ENCODE measurements around the gene ITPK1. TPM values are rescaled to one million over a fixed set of nuclear protein-coding genes. Genes with fewer than 3 reads are reported as not detected.

The ITPK1 gene
- total and polyA plus RNA-seq, 2 experiments from 2014 or later: 35.9 to 101 TPM

GRCh38 chr14:92917041-92917940 is 198.4 kb downstream of the ITPK1 start:
- Mint-ChIP-seq H3K9me3 (peaks cover 12% of the 10 kb centered on the region; the same call in 2 of the 3 replicates), H3K4me3 (no peak overlapping the region)

More at GRCh38 chr14:92917041-92917940, 198.4 kb downstream of the ITPK1 start:
- no peak overlapping the region for H3K4me2 ChIP-seq
- H3K27me3 Mint-ChIP-seq (ENCODE audit: insufficient read depth, low read depth, poor library complexity): peaks cover 15% of the 10 kb centered on the region
- no peaks in the 10 kb centered on the region for H4K20me1 ChIP-seq (replicated peaks; ENCODE audit: insufficient read depth)
- TF ChIP-seq ZNF114 (CRISPR knock-in tag; IDR thresholded peaks at IDR 0.05) (no peak), ZNF331 (CRISPR knock-in tag; IDR thresholded peaks at IDR 0.05; ENCODE audit: low read depth) (no peak), REST (IDR thresholded peaks at IDR 0.05; ENCODE audit: unreplicated experiment) (no peak), CREB1 (CRISPR knock-in tag; IDR thresholded peaks at IDR 0.05; ENCODE audit: low read depth) (no peak), EZH2phosphoT487 (IDR thresholded peaks at IDR 0.05; ENCODE audit: unreplicated experiment) (no peak), EZH2 (IDR thresholded peaks at IDR 0.05; ENCODE audit: low read depth, unreplicated experiment) (no peak), JUNB (IDR thresholded peaks at IDR 0.05; ENCODE audit: unreplicated experiment) (no peak), POLR2AphosphoS5 (IDR thresholded peaks at IDR 0.05; ENCODE audit: low read depth) (no peak), CTCF (conservative IDR thresholded peaks at IDR 0.05; ENCODE audit: low read depth in 2 of 2) (no peak), STAT1 (IDR thresholded peaks at IDR 0.05; ENCODE audit: unreplicated experiment) (no peak), NANOG (IDR thresholded peaks at IDR 0.05; ENCODE audit: borderline replicate concordance) (no peak)
- TF ChIP-seq, protein P1, sequence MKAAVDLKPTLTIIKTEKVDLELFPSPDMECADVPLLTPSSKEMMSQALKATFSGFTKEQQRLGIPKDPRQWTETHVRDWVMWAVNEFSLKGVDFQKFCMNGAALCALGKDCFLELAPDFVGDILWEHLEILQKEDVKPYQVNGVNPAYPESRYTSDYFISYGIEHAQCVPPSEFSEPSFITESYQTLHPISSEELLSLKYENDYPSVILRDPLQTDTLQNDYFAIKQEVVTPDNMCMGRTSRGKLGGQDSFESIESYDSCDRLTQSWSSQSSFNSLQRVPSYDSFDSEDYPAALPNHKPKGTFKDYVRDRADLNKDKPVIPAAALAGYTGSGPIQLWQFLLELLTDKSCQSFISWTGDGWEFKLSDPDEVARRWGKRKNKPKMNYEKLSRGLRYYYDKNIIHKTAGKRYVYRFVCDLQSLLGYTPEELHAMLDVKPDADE (IDR thresholded peaks at IDR 0.05): no peak
- TF ChIP-seq, protein P2, sequence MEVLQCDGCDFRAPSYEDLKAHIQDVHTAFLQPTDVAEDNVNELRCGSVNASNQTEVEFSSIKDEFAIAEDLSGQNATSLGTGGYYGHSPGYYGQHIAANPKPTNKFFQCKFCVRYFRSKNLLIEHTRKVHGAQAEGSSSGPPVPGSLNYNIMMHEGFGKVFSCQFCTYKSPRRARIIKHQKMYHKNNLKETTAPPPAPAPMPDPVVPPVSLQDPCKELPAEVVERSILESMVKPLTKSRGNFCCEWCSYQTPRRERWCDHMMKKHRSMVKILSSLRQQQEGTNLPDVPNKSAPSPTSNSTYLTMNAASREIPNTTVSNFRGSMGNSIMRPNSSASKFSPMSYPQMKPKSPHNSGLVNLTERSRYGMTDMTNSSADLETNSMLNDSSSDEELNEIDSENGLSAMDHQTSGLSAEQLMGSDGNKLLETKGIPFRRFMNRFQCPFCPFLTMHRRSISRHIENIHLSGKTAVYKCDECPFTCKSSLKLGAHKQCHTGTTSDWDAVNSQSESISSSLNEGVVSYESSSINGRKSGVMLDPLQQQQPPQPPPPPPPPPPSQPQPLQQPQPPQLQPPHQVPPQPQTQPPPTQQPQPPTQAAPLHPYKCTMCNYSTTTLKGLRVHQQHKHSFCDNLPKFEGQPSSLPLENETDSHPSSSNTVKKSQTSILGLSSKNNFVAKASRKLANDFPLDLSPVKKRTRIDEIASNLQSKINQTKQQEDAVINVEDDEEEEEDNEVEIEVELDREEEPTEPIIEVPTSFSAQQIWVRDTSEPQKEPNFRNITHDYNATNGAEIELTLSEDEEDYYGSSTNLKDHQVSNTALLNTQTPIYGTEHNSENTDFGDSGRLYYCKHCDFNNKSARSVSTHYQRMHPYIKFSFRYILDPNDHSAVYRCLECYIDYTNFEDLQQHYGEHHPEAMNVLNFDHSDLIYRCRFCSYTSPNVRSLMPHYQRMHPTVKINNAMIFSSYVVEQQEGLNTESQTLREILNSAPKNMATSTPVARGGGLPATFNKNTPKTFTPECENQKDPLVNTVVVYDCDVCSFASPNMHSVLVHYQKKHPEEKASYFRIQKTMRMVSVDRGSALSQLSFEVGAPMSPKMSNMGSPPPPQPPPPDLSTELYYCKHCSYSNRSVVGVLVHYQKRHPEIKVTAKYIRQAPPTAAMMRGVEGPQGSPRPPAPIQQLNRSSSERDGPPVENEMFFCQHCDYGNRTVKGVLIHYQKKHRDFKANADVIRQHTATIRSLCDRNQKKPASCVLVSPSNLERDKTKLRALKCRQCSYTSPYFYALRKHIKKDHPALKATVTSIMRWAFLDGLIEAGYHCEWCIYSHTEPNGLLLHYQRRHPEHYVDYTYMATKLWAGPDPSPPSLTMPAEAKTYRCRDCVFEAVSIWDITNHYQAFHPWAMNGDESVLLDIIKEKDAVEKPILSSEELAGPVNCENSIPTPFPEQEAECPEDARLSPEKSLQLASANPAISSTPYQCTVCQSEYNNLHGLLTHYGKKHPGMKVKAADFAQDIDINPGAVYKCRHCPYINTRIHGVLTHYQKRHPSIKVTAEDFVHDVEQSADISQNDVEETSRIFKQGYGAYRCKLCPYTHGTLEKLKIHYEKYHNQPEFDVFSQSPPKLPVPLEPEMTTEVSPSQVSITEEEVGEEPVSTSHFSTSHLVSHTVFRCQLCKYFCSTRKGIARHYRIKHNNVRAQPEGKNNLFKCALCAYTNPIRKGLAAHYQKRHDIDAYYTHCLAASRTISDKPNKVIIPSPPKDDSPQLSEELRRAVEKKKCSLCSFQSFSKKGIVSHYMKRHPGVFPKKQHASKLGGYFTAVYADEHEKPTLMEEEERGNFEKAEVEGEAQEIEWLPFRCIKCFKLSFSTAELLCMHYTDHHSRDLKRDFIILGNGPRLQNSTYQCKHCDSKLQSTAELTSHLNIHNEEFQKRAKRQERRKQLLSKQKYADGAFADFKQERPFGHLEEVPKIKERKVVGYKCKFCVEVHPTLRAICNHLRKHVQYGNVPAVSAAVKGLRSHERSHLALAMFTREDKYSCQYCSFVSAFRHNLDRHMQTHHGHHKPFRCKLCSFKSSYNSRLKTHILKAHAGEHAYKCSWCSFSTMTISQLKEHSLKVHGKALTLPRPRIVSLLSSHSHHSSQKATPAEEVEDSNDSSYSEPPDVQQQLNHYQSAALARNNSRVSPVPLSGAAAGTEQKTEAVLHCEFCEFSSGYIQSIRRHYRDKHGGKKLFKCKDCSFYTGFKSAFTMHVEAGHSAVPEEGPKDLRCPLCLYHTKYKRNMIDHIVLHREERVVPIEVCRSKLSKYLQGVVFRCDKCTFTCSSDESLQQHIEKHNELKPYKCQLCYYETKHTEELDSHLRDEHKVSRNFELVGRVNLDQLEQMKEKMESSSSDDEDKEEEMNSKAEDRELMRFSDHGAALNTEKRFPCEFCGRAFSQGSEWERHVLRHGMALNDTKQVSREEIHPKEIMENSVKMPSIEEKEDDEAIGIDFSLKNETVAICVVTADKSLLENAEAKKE (CRISPR knock-in tag; IDR thresholded peaks at IDR 0.05): no peak
- H3K4me1 ChIP-seq (ENCODE audit: insufficient read depth): no peaks in the 10 kb centered on the region
- H3K27ac Mint-ChIP-seq: no peak overlapping the region
- H3K27ac ChIP-seq (ENCODE audit: low read depth): no peak overlapping the region
- 0 out of 2 replicates have a peak, but pooled peaks cover 2% of the 10 kb centered on the region for H3F3A ChIP-seq (replicated peaks; ENCODE audit: low read depth)
- no peaks in the 10 kb centered on the region; the same call in 2 of the 3 replicates for H3K36me3 Mint-ChIP-seq (ENCODE audit: low read depth)
- ATAC-seq (no peak), DNase-seq (ENCODE audit: low spot score) (no peak)
- H3K4me3 ChIP-seq: no peak overlapping the region
- H3K79me2 ChIP-seq (replicated peaks; ENCODE audit: insufficient read depth): no peaks in the 10 kb centered on the region
- H3K4me1 Mint-ChIP-seq: peaks cover 2% of the 10 kb centered on the region; the same call in 2 of the 3 replicates
- H3K27me3 ChIP-seq (ENCODE audit: insufficient read depth): peaks cover 8% of the 10 kb centered on the region
- H3K36me3 ChIP-seq (ENCODE audit: insufficient read depth): no peaks in the 10 kb centered on the region
- no peak overlapping the region for H2AFZ ChIP-seq
- no peaks in the 10 kb centered on the region for H3K9me2 ChIP-seq (ENCODE audit: insufficient read depth)

All from GM23338 (cell line).